ENCODE data around the gene FAM89A. TPM values are rescaled to one million over a fixed set of nuclear protein-coding genes. Genes with fewer than 3 reads are reported as not detected.

The FAM89A gene
- total and polyA plus RNA-seq, 2 of the 13 experiments (the other 11 are each of a cell fraction or from before 2014, with no cell fraction given): 0.35 to 0.44 TPM

- TF ChIP-seq ZNF773 (CRISPR knock-in tag; IDR thresholded peaks at IDR 0.05; ENCODE audit: borderline replicate concordance) (no peak), YEATS2 (CRISPR knock-in tag; IDR thresholded peaks at IDR 0.05; ENCODE audit: borderline replicate concordance) (peak; percentile 44; the same call in 1 of the 2 replicates), TOPORS (CRISPR knock-in tag; IDR thresholded peaks at IDR 0.05) (no peak), KDM1A (CRISPR knock-in tag; IDR thresholded peaks at IDR 0.05) (no peak), ZNF879 (CRISPR knock-in tag; IDR thresholded peaks at IDR 0.05) (no peak), NFE2L2 (IDR thresholded peaks at IDR 0.05; ENCODE audit: low read length) (no peak), ZNF720 (CRISPR knock-in tag; IDR thresholded peaks at IDR 0.05) (no peak), SIN3A (IDR thresholded peaks at IDR 0.05; ENCODE audit: borderline replicate concordance, low read depth, low read length) (peak; percentile 66; the same call in 1 of the 2 replicates), ZFX (CRISPR knock-in tag; IDR thresholded peaks at IDR 0.05; ENCODE audit: low read depth) (peak; percentile 49), YY1 (IDR thresholded peaks at IDR 0.05; ENCODE audit: insufficient read depth, insufficient replicate concordance, low read depth, low read length) (no peak), ZNF703 (CRISPR knock-in tag; IDR thresholded peaks at IDR 0.05; ENCODE audit: borderline replicate concordance) (no peak), PATZ1 (CRISPR knock-in tag; IDR thresholded peaks at IDR 0.05) (0 out of 2 replicates have a peak, but pooled peaks have one; percentile 29), NCOA2 (CRISPR knock-in tag; IDR thresholded peaks at IDR 0.05) (no peak), FOXA3 (CRISPR knock-in tag; IDR thresholded peaks at IDR 0.05) (peak; percentile 24; the same call in 1 of the 2 replicates), IKZF5 (CRISPR knock-in tag; IDR thresholded peaks at IDR 0.05) (0 out of 2 replicates have a peak, but pooled peaks have one; percentile 35), ARID2 (CRISPR knock-in tag; IDR thresholded peaks at IDR 0.05; ENCODE audit: borderline replicate concordance) (no peak), GPBP1L1 (CRISPR knock-in tag; IDR thresholded peaks at IDR 0.05) (no peak), JARID2 (CRISPR knock-in tag; IDR thresholded peaks at IDR 0.05; ENCODE audit: insufficient replicate concordance) (no peak), BRCA1 (CRISPR knock-in tag; IDR thresholded peaks at IDR 0.05) (no peak), KLF11 (CRISPR knock-in tag; IDR thresholded peaks at IDR 0.05) (no peak), CBX2 (IDR thresholded peaks at IDR 0.05; ENCODE audit: low read depth, low read length) (no peak), CBX2 (CRISPR knock-in tag; IDR thresholded peaks at IDR 0.05; ENCODE audit: low read depth) (no peak), ARNT2 (CRISPR knock-in tag; IDR thresholded peaks at IDR 0.05; ENCODE audit: low read depth) (no peak), CBX5 (CRISPR knock-in tag; IDR thresholded peaks at IDR 0.05; ENCODE audit: borderline replicate concordance) (no peak), TFDP2 (CRISPR knock-in tag; IDR thresholded peaks at IDR 0.05) (peak; percentile 45), GFI1 (CRISPR knock-in tag; IDR thresholded peaks at IDR 0.05; ENCODE audit: borderline replicate concordance) (no peak), KLF13 (CRISPR knock-in tag; IDR thresholded peaks at IDR 0.05) (no peak)
These were observed 62.1 kb downstream of the FAM89A start (continued) for GRCh38 chr1:230977761-230978490.

All from HepG2 (cell line).